ENCODE measurements around the gene CEP85. TPM values are rescaled to one million over a fixed set of nuclear protein-coding genes. Genes with fewer than 3 reads are reported as not detected.

CEP85 gene
- total and polyA plus RNA-seq, 9 of the 15 experiments (the other 6 are each of a cell fraction or from before 2014, with no cell fraction given), result 42.1 to 140 (median 92.6) TPM

- TF ChIP-seq FOXM1 (IDR thresholded peaks at IDR 0.05; ENCODE audit: low read depth) (peak; percentile 87), FOXM1 (CRISPR knock-in tag; IDR thresholded peaks at IDR 0.05; ENCODE audit: low read depth) (no peak), CREM (IDR thresholded peaks at IDR 0.05; ENCODE audit: low read depth) (peak; percentile 76), PCBP1 (IDR thresholded peaks at IDR 0.05; ENCODE audit: low read depth, low read length, poor library complexity, severe bottlenecking) (no peak), PREB (CRISPR knock-in tag; IDR thresholded peaks at IDR 0.05) (no peak), BMI1 (IDR thresholded peaks at IDR 0.05; ENCODE audit: low read length) (no peak), NR2C1 (IDR thresholded peaks at IDR 0.05) (peak; percentile 77; the same call in 1 of the 2 replicates), NR2C1 (tag; IDR thresholded peaks at IDR 0.05) (peak; percentile 93), ZKSCAN1 (IDR thresholded peaks at IDR 0.05; ENCODE audit: low read depth, low read length) (peak; percentile 64; the same call in 1 of the 2 replicates), MBD2 (IDR thresholded peaks at IDR 0.05; ENCODE audit: borderline replicate concordance, low read depth) (peak; percentile 67; the same call in 1 of the 2 replicates), SMARCC2 (IDR thresholded peaks at IDR 0.05; ENCODE audit: low read depth) (peak; percentile 45; the same call in 1 of the 2 replicates), ZEB2 (IDR thresholded peaks at IDR 0.05) (peak; percentile 72), NR4A1 (CRISPR knock-in tag; IDR thresholded peaks at IDR 0.05) (no peak), NR4A1 (tag; IDR thresholded peaks at IDR 0.05) (peak; percentile 58; the same call in 1 of the 2 replicates), ZBTB33 (CRISPR knock-in tag; IDR thresholded peaks at IDR 0.05) (peak; percentile 80), CC2D1A (IDR thresholded peaks at IDR 0.05) (peak; percentile 91; the same call in 1 of the 2 replicates), ZNF511 (CRISPR knock-in tag; IDR thresholded peaks at IDR 0.05) (no peak), GABPB1 (CRISPR knock-in tag; IDR thresholded peaks at IDR 0.05) (peak; percentile 69), HINFP (tag; conservative IDR thresholded peaks at IDR 0.05; ENCODE audit: low read depth) (no peak), ARNT (IDR thresholded peaks at IDR 0.05) (peak; percentile 86 to 95), IRF1 (CRISPR knock-in tag; IDR thresholded peaks at IDR 0.05; ENCODE audit: borderline replicate concordance) (no peak), ATF1 (CRISPR knock-in tag; IDR thresholded peaks at IDR 0.05) (no peak), ATF1 (tag; IDR thresholded peaks at IDR 0.05) (peak; percentile 18; the same call in 1 of the 2 replicates)
These were observed 53.2 kb downstream of the CEP85 start (continued) for GRCh38 chr1:26287033-26287711.

All from K562 (cell line).